Neural progenitor cell (in vitro differentiated cells): Measurements from ENCODE around the gene ZNF423. TPM values are rescaled to one million over a fixed set of nuclear protein-coding genes. Genes with fewer than 3 reads are reported as not detected.

ENCODE experiments used
- DNase-seq: peaks from one replicate; pipeline ENCODE4 v3.0.0-alpha.2; 2016; ENCODE audit warnings: low spot score
- H2AFZ ChIP-seq: fragments of 200-600 bp; sonication (generic); replicated peaks from 2 replicates; pipeline ENCODE4 v1.6.1; 2016; ENCODE audit warnings: antibody characterized with exemption
- H3F3A ChIP-seq: fragments of 200-600 bp; sonication (generic); 2 replicates; pipeline ENCODE4 v1.6.1; 2016; ENCODE audit warnings: antibody characterized with exemption, low read depth
- H3K27ac ChIP-seq: fragments of 200-600 bp; sonication (generic); 2 replicates; pipeline ENCODE4 v1.5.1; 2016; ENCODE audit warnings: mild to moderate bottlenecking
- H3K27me3 ChIP-seq: fragments of 200-600 bp; sonication (generic); 2 replicates; pipeline ENCODE4 v1.6.1; 2016; ENCODE audit warnings: mild to moderate bottlenecking, moderate library complexity
- H3K36me3 ChIP-seq: fragments of 200-600 bp; sonication (generic); 2 replicates; pipeline ENCODE4 v1.5.1; 2016
- H3K4me1 ChIP-seq: fragments of 200-600 bp; sonication (generic); 2 replicates; pipeline ENCODE4 v1.6.1; 2016; ENCODE audit warnings: mixed run types
- H3K4me2 ChIP-seq: fragments of 200-600 bp; sonication (generic); 2 replicates; pipeline ENCODE4 v1.6.1; 2016
- H3K4me3 ChIP-seq: fragments of 200-600 bp; sonication (generic); 2 replicates; pipeline ENCODE4 v1.5.1; 2016
- H3K79me2 ChIP-seq: fragments of 200-600 bp; sonication (generic); 2 replicates; pipeline ENCODE4 v1.6.1; 2016; ENCODE audit warnings: low read depth
- H3K9ac ChIP-seq: fragments of 200-600 bp; sonication (generic); 2 replicates; pipeline ENCODE4 v1.6.1; 2016
- H3K9me3 ChIP-seq: fragments of 200-600 bp; sonication (generic); 2 replicates; pipeline ENCODE4 v1.5.1; 2016; ENCODE audit warnings: low read depth
- H4K20me1 ChIP-seq: fragments of 200-600 bp; sonication (generic); 2 replicates; pipeline ENCODE4 v1.6.1; 2016; ENCODE audit warnings: low read depth
- H3K27ac Mint-ChIP-seq: 3 replicates; pipeline ENCODE4 v1.8.0; 2021; ENCODE audit warnings: mixed read lengths
- H3K27me3 Mint-ChIP-seq: 2 replicates; pipeline ENCODE4 v1.8.0; 2022; ENCODE audit warnings: low read depth, mild to moderate bottlenecking, inconsistent platforms, moderate library complexity, mixed read lengths; ENCODE audit not compliant: insufficient read depth
- H3K36me3 Mint-ChIP-seq: 3 replicates; pipeline ENCODE4 v1.8.0; 2021; ENCODE audit warnings: mixed read lengths
- H3K4me1 Mint-ChIP-seq: 3 replicates; pipeline ENCODE4 v1.8.0; 2021; ENCODE audit warnings: mixed read lengths
- H3K4me3 Mint-ChIP-seq: 3 replicates; pipeline ENCODE4 v1.8.0; 2021; ENCODE audit warnings: mild to moderate bottlenecking, moderate library complexity, mixed read lengths
- H3K9me3 Mint-ChIP-seq: 3 replicates; pipeline ENCODE4 v1.8.0; 2020; ENCODE audit warnings: mixed read lengths
- EZH2 ChIP-seq: fragments of 200-600 bp; sonication (generic); IDR thresholded peaks from 2 replicates; pipeline ENCODE4 v1.6.1; 2017; ENCODE audit warnings: antibody characterized with exemption, mild to moderate bottlenecking, moderate library complexity
- EZH2phosphoT487 ChIP-seq: fragments of 200-600 bp; sonication (generic); IDR thresholded peaks from 2 replicates; pipeline ENCODE4 v1.6.1; 2017; ENCODE audit warnings: antibody characterized with exemption
- total RNA-seq: library from RNA; depleted of rRNA; stranded (reverse); fragments of >200 nt; gene quantifications from 2 replicates; pipeline ENCODE4 v1.2.3, GENCODE V29; 2015; ENCODE audit warnings: low replicate concordance
- TF ChIP-seq, protein P1 (sequence below): fragments of 200-600 bp; sonication (generic); IDR thresholded peaks from 2 replicates; pipeline ENCODE4 v1.5.1; 2017; ENCODE audit warnings: antibody characterized with exemption, mild to moderate bottlenecking

ZNF423 gene
- total RNA-seq, 1 donor from 2014 or later, result 21.9 TPM

GRCh38 chr16:49542391-49542891 is 313.5 kb downstream of the ZNF423 start:
- H3K4me3 Mint-ChIP-seq, result no peak overlapping the region

GRCh38 chr16:49540836-49541235 is 315.1 kb downstream of the ZNF423 start:
- Mint-ChIP-seq H3K27me3 (no peaks in the 10 kb centered on the region), H3K36me3 (no peaks in the 10 kb centered on the region), H3K4me3 (no peak overlapping the region), H3K4me1 (peaks cover 59% of the 10 kb centered on the region), H3K27ac (peak overlapping the region; percentile 27), H3K9me3 (no peaks in the 10 kb centered on the region)
- Histone ChIP-seq H3K4me3 (no peak overlapping the region), H2AFZ (no peak overlapping the region), H3K27me3 (no peaks in the 10 kb centered on the region), H3K27ac (no peak overlapping the region), H4K20me1 (peaks cover 70% of the 10 kb centered on the region), H3F3A (peaks cover 13% of the 10 kb centered on the region), H3K36me3 (no peaks in the 10 kb centered on the region), H3K4me1 (peaks cover 37% of the 10 kb centered on the region), H3K9ac (no peak overlapping the region), H3K79me2 (peaks cover 6% of the 10 kb centered on the region), H3K4me2 (no peak overlapping the region), H3K9me3 (no peaks in the 10 kb centered on the region)
- DNase-seq, result no peak
- TF ChIP-seq, protein P1, sequence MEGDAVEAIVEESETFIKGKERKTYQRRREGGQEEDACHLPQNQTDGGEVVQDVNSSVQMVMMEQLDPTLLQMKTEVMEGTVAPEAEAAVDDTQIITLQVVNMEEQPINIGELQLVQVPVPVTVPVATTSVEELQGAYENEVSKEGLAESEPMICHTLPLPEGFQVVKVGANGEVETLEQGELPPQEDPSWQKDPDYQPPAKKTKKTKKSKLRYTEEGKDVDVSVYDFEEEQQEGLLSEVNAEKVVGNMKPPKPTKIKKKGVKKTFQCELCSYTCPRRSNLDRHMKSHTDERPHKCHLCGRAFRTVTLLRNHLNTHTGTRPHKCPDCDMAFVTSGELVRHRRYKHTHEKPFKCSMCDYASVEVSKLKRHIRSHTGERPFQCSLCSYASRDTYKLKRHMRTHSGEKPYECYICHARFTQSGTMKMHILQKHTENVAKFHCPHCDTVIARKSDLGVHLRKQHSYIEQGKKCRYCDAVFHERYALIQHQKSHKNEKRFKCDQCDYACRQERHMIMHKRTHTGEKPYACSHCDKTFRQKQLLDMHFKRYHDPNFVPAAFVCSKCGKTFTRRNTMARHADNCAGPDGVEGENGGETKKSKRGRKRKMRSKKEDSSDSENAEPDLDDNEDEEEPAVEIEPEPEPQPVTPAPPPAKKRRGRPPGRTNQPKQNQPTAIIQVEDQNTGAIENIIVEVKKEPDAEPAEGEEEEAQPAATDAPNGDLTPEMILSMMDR, result no peak
- TF ChIP-seq EZH2phosphoT487 (no peak), EZH2 (no peak)

More at GRCh38 chr16:49542391-49542891, 313.5 kb downstream of the ZNF423 start:
- TF ChIP-seq EZH2phosphoT487 (no peak), EZH2 (no peak)
- TF ChIP-seq, protein P1, result no peak
- Histone ChIP-seq H3K4me3 (no peak overlapping the region), H3K79me2 (peaks cover 6% of the 10 kb centered on the region), H4K20me1 (peaks cover 71% of the 10 kb centered on the region), H3K9me3 (no peaks in the 10 kb centered on the region), H2AFZ (no peak overlapping the region), H3K4me2 (peak overlapping the region; percentile 52), H3F3A (peaks cover 27% of the 10 kb centered on the region), H3K9ac (no peak overlapping the region), H3K27me3 (no peaks in the 10 kb centered on the region), H3K36me3 (no peaks in the 10 kb centered on the region), H3K27ac (no peak overlapping the region), H3K4me1 (peaks cover 46% of the 10 kb centered on the region)
- Mint-ChIP-seq H3K9me3 (no peaks in the 10 kb centered on the region), H3K27me3 (peaks cover 3% of the 10 kb centered on the region), H3K4me1 (peaks cover 68% of the 10 kb centered on the region), H3K36me3 (no peaks in the 10 kb centered on the region), H3K27ac (no peak overlapping the region)
- no peak for DNase-seq

DNA sequence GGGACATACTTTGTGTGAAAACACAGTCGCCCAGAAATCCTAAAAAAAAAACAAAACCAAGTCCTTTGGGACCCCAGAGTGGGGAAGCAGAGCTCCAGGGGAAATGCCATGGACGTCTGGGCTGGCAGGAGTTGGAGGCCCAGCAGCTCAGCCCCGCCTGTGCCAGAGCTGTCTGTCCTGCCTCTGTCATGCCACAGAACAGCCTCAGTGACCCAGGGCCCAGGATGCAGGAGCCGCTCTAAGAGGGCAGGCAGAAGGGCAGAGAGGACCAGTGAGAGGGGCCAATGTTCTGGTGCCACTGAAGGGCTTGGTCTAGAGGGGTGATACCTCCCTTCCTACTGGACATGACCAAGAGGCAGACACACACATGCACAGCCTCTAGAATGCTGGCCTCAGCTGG is 316.2 kb downstream of the ZNF423 start:
- H3K36me3 ChIP-seq, result no peaks in the 10 kb centered on the region
- H3K27ac ChIP-seq, result no peak overlapping the region
- Mint-ChIP-seq H3K27me3 (no peaks in the 10 kb centered on the region), H3K4me3 (no peak overlapping the region), H3K27ac (no peak overlapping the region), H3K4me1 (peaks cover 58% of the 10 kb centered on the region), H3K9me3 (no peaks in the 10 kb centered on the region), H3K36me3 (no peaks in the 10 kb centered on the region)
- peaks cover 6% of the 10 kb centered on the region for H3K79me2 ChIP-seq
- H3K9ac ChIP-seq, result no peak overlapping the region
- H4K20me1 ChIP-seq, result peaks cover 69% of the 10 kb centered on the region
- H2AFZ ChIP-seq, result no peak overlapping the region
- no peaks in the 10 kb centered on the region for H3K27me3 ChIP-seq
- H3K9me3 ChIP-seq, result no peaks in the 10 kb centered on the region
- no peak overlapping the region for H3K4me2 ChIP-seq
- TF ChIP-seq EZH2 (no peak), EZH2phosphoT487 (no peak)
- TF ChIP-seq, protein P1, result no peak
- H3K4me1 ChIP-seq, result peaks cover 39% of the 10 kb centered on the region
- DNase-seq, result no peak
- H3F3A ChIP-seq, result peaks cover 13% of the 10 kb centered on the region
- H3K4me3 ChIP-seq, result no peak overlapping the region
